Mammary epithelial cell (primary cell): ENCODE results near the gene MAGOH.

Experiments used
- EZH2 ChIP-seq: IDR thresholded peaks from 2 replicates; pipeline ENCODE4 v1.6.1; 2012; ENCODE audit warnings: low read length, inconsistent platforms, borderline replicate concordance
- TF ChIP-seq, protein P1 (sequence below), 2 donors: IDR thresholded peaks in 1 of 2; conservative IDR thresholded peaks in 1 of 2; 2 replicates each; pipeline ENCODE4 v1.5.1; 2011 to 2012; ENCODE audit warnings: inconsistent platforms in 2 of 2, low read length in 2 of 2, mild to moderate bottlenecking in 2 of 2, control low read depth in 1 of 2, low read depth in 1 of 2; ENCODE audit not compliant: insufficient read depth in 1 of 2; ENCODE audit errors: extremely low read depth in 1 of 2

DNA sequence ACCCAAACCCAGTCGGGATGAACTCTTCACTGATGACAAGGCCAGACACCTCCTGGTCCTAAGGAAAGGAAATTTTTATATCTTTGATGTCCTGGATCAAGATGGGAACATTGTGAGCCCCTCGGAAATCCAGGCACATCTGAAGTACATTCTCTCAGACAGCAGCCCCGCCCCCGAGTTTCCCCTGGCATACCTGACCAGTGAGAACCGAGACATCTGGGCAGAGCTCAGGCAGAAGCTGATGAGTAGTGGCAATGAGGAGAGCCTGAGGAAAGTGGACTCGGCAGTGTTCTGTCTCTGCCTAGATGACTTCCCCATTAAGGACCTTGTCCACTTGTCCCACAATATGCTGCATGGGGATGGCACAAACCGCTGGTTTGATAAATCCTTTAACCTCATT, 28.0 kb downstream of the MAGOH start:
- TF ChIP-seq, protein P1, sequence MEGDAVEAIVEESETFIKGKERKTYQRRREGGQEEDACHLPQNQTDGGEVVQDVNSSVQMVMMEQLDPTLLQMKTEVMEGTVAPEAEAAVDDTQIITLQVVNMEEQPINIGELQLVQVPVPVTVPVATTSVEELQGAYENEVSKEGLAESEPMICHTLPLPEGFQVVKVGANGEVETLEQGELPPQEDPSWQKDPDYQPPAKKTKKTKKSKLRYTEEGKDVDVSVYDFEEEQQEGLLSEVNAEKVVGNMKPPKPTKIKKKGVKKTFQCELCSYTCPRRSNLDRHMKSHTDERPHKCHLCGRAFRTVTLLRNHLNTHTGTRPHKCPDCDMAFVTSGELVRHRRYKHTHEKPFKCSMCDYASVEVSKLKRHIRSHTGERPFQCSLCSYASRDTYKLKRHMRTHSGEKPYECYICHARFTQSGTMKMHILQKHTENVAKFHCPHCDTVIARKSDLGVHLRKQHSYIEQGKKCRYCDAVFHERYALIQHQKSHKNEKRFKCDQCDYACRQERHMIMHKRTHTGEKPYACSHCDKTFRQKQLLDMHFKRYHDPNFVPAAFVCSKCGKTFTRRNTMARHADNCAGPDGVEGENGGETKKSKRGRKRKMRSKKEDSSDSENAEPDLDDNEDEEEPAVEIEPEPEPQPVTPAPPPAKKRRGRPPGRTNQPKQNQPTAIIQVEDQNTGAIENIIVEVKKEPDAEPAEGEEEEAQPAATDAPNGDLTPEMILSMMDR (conservative IDR thresholded peaks at IDR 0.05 in 1 of 2, IDR thresholded peaks at IDR 0.05 in 1 of 2; ENCODE audit: extremely low read depth in 1 of 2, insufficient read depth in 1 of 2, low read depth in 1 of 2, low read length in 2 of 2), result no peak
- TF ChIP-seq EZH2, result no peak
